MM.1S (cell line): ENCODE data around the gene SS18L1.

Experiments
- EZH2 ChIP-seq: fragments of 300-600 bp; sonication (generic); optimal IDR thresholded peaks from 2 replicates; pipeline ENCODE3; 2017; ENCODE audit warnings: low read depth, mild to moderate bottlenecking, antibody characterized with exemption, low read length, mixed read lengths
- EZH2phosphoT487 ChIP-seq: fragments of 300-600 bp; sonication (generic); IDR thresholded peaks from 2 replicates; pipeline ENCODE4 v1.6.1; 2018; ENCODE audit warnings: antibody characterized with exemption, low read length
- TF ChIP-seq, protein P1 (sequence below): fragments of 300-600 bp; sonication (generic); IDR thresholded peaks from 2 replicates; pipeline ENCODE4 v1.5.1; 2016; ENCODE audit warnings: antibody characterized with exemption, low read length, mixed read lengths

DNA sequence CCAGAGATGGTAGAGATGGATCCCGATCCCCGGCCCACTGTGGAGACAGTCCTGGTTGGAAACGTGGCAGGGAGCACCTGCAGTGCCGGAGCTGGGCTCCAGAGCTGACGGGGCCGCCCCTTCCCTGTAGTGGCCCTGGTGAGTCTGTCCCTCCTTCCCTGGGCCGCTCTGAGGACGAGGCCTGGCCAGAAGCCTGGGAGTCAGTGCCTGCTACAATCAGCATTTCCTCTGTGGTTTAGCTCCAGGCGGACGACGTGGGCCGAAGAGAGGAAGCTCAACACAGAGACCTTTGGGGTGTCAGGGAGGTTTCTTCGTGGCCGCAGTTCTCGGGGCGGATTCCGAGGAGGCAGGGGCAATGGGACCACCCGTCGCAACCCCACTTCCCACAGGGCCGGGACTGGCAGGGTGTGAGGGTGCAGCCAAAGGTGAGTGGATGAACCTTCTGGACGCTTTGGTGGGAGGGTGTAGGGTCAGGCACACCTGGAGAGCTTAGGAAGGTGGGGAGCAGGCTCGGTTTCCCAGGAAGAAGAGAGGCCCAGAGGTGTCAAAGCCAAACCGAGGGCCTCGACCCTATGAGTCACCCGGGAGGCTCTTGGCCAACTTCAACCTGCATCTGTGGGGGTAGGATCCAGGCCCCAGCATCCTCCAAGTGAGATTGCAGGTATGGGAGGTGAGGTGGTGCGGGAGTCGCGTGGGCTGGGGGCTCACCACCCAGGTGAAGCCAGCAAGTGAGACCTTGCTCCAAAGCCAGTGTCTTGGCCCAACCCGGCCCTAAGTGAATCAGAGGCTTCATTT is 10.3 kb upstream of the SS18L1 start:
- TF ChIP-seq, protein P1, sequence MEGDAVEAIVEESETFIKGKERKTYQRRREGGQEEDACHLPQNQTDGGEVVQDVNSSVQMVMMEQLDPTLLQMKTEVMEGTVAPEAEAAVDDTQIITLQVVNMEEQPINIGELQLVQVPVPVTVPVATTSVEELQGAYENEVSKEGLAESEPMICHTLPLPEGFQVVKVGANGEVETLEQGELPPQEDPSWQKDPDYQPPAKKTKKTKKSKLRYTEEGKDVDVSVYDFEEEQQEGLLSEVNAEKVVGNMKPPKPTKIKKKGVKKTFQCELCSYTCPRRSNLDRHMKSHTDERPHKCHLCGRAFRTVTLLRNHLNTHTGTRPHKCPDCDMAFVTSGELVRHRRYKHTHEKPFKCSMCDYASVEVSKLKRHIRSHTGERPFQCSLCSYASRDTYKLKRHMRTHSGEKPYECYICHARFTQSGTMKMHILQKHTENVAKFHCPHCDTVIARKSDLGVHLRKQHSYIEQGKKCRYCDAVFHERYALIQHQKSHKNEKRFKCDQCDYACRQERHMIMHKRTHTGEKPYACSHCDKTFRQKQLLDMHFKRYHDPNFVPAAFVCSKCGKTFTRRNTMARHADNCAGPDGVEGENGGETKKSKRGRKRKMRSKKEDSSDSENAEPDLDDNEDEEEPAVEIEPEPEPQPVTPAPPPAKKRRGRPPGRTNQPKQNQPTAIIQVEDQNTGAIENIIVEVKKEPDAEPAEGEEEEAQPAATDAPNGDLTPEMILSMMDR: no peak
- TF ChIP-seq EZH2: no peak
- TF ChIP-seq EZH2phosphoT487: no peak
